DOHH2 (cell line): ENCODE results near the gene MAP3K5.

Experiments
- CTCF ChIP-seq: fragments of 200-600 bp; sonication (generic); IDR thresholded peaks from one replicate; pipeline ENCODE4 v1.5.1; 2014; ENCODE audit warnings: antibody characterized with exemption, mild to moderate bottlenecking, low read depth, low read length; ENCODE audit not compliant: poor library complexity, severe bottlenecking
- EZH2phosphoT487 ChIP-seq: fragments of 200-600 bp; sonication (generic); IDR thresholded peaks from 2 replicates; pipeline ENCODE4 v1.6.1; 2017; ENCODE audit warnings: borderline replicate concordance, mild to moderate bottlenecking, antibody characterized with exemption, low read length, moderate library complexity, mixed read lengths

GRCh38 chr6:136721467-136721866, 70.8 kb downstream of the MAP3K5 start:
- no peak for TF ChIP-seq CTCF
- TF ChIP-seq EZH2phosphoT487: no peak
